Activated B cell treated with CpG ODN at 0.5 μM for 24 hours (primary cell): ENCODE measurements around the gene ZNF530. TPM values are rescaled to one million over a fixed set of nuclear protein-coding genes. Genes with fewer than 3 reads are reported as not detected.

ENCODE experiments used
- ATAC-seq: fragments of 200-7000 bp; cut with Tn5 transposase; one replicate; pipeline ENCODE4 v1.10.0; 2021; ENCODE audit warnings: low read depth, mild to moderate bottlenecking, moderate library complexity
- CTCF ChIA-PET: fragments of 350-600 bp; sonication (Branson Sonifier 250); formaldehyde crosslinking; loops from one replicate; lab custom pipeline; 2021; ENCODE audit warnings: antibody characterized with exemption; lab: Charles Lee
- POLR2A ChIA-PET: fragments of 350-600 bp; sonication (Branson Sonifier 250); formaldehyde crosslinking; loops from one replicate; lab custom pipeline; 2021; ENCODE audit warnings: antibody characterized with exemption; lab: Charles Lee
- DNase-seq: peaks from one replicate; pipeline ENCODE4 v3.0.0; 2022
- H3K27ac Mint-ChIP-seq: one replicate; pipeline ENCODE4 v1.8.0; 2020; ENCODE audit warnings: mixed read lengths
- H3K27me3 Mint-ChIP-seq: one replicate; pipeline ENCODE4 v1.8.0; 2021; ENCODE audit warnings: mixed read lengths
- H3K36me3 Mint-ChIP-seq: one replicate; pipeline ENCODE4 v1.8.0; 2021; ENCODE audit warnings: low read depth, mixed read lengths
- H3K4me1 Mint-ChIP-seq: one replicate; pipeline ENCODE4 v1.8.0; 2021; ENCODE audit warnings: mixed read lengths
- H3K4me3 Mint-ChIP-seq: one replicate; pipeline ENCODE4 v1.8.0; 2020; ENCODE audit warnings: mild to moderate bottlenecking, mixed read lengths
- H3K9me3 Mint-ChIP-seq: one replicate; pipeline ENCODE4 v1.8.0; 2020; ENCODE audit warnings: mixed read lengths
- intact Hi-C: fragments of 100-400 bp; cut with micrococcal nuclease; formaldehyde crosslinking; loops from one replicate; pipeline ENCODE4 v1.15.1; 2024
- total RNA-seq: library from RNA; stranded (reverse); gene quantifications from 2 replicates; pipeline ENCODE4 v1.2.3, GENCODE V29; 2022
- TF ChIP-seq, protein P1 (sequence below): fragments of 200-600 bp; IDR thresholded peaks from one replicate; pipeline ENCODE4 v1.8.0; 2022; ENCODE audit warnings: antibody characterized with exemption, mild to moderate bottlenecking

Gene ZNF530
- total RNA-seq, 1 donor from 2014 or later = 7.9 TPM

DNA sequence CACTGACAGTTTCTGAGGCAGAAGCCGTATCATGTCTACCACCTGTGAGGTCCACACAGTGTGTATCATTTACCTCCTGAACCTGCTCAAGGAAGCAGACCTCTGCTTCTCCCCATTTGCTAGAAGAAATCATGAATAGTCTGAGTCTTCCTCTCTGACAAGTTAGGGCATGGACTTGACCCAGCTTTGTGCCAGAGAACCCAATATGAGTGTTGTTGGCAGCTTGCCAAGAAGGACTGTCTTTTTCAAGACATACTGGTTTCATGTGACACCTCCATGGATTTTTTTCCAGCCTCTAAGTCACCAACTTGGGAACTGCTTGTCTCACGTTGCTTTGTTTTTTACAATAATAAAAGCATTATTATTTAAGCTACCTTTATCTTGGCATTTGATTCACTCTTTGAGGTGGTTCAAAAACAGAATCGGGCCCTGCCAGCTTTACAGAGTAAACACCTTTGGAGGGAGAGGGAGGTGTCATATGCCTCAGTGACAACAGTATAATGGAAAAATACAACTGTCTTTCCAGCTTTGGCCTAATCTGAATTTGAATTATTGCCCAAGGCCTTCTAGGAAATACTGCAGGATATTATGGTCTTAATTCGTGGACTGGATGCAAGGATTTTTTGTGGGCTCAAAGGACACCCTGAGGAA, 42.8 kb downstream of the ZNF530 start:
- ChIA-PET POLR2A (no interaction called here), CTCF (no interaction called here)
- intact Hi-C loops = no loop called here
- TF ChIP-seq, protein P1, sequence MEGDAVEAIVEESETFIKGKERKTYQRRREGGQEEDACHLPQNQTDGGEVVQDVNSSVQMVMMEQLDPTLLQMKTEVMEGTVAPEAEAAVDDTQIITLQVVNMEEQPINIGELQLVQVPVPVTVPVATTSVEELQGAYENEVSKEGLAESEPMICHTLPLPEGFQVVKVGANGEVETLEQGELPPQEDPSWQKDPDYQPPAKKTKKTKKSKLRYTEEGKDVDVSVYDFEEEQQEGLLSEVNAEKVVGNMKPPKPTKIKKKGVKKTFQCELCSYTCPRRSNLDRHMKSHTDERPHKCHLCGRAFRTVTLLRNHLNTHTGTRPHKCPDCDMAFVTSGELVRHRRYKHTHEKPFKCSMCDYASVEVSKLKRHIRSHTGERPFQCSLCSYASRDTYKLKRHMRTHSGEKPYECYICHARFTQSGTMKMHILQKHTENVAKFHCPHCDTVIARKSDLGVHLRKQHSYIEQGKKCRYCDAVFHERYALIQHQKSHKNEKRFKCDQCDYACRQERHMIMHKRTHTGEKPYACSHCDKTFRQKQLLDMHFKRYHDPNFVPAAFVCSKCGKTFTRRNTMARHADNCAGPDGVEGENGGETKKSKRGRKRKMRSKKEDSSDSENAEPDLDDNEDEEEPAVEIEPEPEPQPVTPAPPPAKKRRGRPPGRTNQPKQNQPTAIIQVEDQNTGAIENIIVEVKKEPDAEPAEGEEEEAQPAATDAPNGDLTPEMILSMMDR = no peak
- Mint-ChIP-seq H3K36me3 (peaks cover 65% of the 10 kb centered on the region), H3K9me3 (peaks cover 24% of the 10 kb centered on the region), H3K27ac (no peak overlapping the region), H3K4me1 (no peaks in the 10 kb centered on the region), H3K4me3 (no peak overlapping the region), H3K27me3 (no peaks in the 10 kb centered on the region)
- DNase-seq = no peak
- ATAC-seq = no peak

DNA sequence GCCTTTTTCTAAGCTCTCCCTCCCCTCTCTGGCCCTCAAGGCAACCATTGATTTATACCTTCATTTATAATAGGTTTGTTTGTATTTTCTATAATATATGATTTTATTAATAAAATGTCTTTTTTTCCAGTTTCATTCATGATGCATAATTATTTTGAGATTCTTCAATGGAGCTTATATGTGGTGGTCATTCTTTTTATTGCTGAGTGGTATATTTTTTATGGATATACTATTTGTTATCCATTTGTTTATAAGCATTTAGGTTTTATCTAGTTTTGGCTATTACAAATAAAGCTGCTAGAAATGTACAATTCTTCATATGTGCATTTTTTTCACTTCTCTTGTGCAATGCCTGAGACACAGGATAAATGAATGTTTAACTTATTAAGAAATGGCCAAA, 44.0 kb downstream of the ZNF530 start:
- ATAC-seq (no peak), DNase-seq (no peak)
- ChIA-PET POLR2A (no interaction called here), CTCF (no interaction called here)
- H3K4me3 Mint-ChIP-seq = no peak overlapping the region
- H3K27ac Mint-ChIP-seq = no peak overlapping the region
- TF ChIP-seq, protein P1 = no peak
- H3K4me1 Mint-ChIP-seq = no peaks in the 10 kb centered on the region
- no peaks in the 10 kb centered on the region for H3K27me3 Mint-ChIP-seq
- H3K36me3 Mint-ChIP-seq = peaks cover 54% of the 10 kb centered on the region
- peaks cover 18% of the 10 kb centered on the region for H3K9me3 Mint-ChIP-seq
- intact Hi-C loops = no loop called here

DNA sequence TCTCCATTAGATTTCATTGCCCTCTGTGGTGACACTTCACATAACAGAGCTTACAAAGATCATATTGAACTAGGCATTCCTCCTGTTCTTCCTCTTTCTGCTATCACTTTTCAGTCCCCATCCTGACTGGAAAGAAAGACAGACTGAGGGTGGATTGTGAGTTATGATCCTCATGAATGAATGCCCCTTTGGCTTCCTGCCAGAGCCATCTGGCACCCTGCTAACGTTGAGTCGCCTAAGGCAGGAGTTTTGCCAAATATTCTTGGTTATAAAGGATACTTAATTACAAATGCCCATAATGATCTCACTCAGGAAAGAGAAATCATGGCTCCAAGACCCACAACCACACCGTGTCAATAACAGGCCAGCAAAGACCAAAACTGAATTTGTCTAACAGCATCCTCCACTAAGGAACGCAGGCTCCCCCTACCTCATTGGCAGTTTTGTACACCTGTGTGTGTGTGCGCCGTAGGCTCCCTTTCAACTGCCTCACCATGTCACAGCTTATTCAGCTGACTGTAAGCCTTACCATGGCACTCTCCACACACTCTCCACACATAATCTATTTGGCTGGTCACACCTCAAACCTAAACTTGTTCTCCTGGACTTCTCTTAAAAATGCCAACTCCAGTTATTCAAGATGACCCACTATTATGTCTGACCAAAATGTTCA, 48.8 kb downstream of the ZNF530 start:
- ChIA-PET CTCF (no interaction called here), POLR2A (no interaction called here)
- TF ChIP-seq, protein P1 = no peak
- Mint-ChIP-seq H3K27me3 (peaks cover 17% of the 10 kb centered on the region), H3K36me3 (peaks cover 6% of the 10 kb centered on the region), H3K4me3 (no peak overlapping the region), H3K9me3 (peaks cover 5% of the 10 kb centered on the region), H3K4me1 (no peaks in the 10 kb centered on the region), H3K27ac (no peak overlapping the region)
- no peak for ATAC-seq
- DNase-seq = no peak
- intact Hi-C loops = no loop called here

DNA sequence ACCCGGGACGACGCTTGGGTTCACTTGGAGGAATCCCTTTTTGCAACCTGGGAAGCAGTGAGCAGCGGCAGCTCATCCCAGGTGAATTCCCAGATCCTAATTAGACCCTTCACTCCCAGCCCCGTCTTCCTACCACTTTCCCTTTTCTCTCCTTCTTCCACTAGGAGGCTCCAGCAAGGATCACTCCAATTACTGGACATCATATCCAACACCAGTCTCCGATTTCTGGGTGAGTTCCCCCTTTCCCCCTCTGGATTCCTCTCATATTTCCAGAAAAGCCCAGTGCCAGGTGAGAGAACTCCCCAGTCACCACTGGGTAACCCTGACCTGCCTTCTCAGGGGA, 51.9 kb downstream of the ZNF530 start:
- H3K4me1 Mint-ChIP-seq = no peaks in the 10 kb centered on the region

DNA sequence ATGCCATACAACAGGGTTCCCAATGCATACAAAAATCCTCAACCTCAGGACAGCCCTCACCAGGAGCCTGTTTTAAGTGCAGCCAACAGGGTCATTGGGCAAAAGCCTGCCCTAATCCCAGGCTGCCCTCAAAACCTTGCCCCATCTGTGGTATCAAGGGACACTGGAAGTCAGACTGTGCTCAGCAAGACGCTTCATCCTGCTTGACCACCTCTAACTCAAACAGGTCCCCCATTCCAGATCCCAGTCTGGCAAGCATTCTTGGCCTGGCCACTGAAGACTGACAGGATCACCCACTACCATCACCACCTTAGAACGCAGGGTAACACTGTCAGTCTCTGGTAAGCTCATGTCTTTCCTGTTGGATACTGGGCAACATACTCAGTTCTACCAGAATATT, 54.0 kb downstream of the ZNF530 start:
- Mint-ChIP-seq H3K27me3 (peaks cover 48% of the 10 kb centered on the region), H3K4me3 (no peak overlapping the region), H3K36me3 (peaks cover 2% of the 10 kb centered on the region), H3K9me3 (peaks cover 11% of the 10 kb centered on the region), H3K4me1 (no peaks in the 10 kb centered on the region), H3K27ac (no peak overlapping the region)
- no peak for ATAC-seq
- TF ChIP-seq, protein P1 = no peak
- POLR2A ChIA-PET = no interaction called here
- CTCF ChIA-PET = no interaction called here
- DNase-seq = no peak
- intact Hi-C loops = no loop called here

More for the DNA sequence above, 51.9 kb downstream of the ZNF530 start:
- ATAC-seq (no peak), DNase-seq (no peak)
- intact Hi-C loops = no loop called here
- Mint-ChIP-seq H3K27me3 (peaks cover 44% of the 10 kb centered on the region), H3K4me3 (no peak overlapping the region), H3K9me3 (peaks cover 11% of the 10 kb centered on the region), H3K36me3 (peaks cover 2% of the 10 kb centered on the region), H3K27ac (no peak overlapping the region)
- TF ChIP-seq, protein P1 = no peak
- POLR2A ChIA-PET = no interaction called here
- CTCF ChIA-PET = no interaction called here
